GM23338 (cell line): Measurements from ENCODE around the gene ZNF275.

Experiments
- CREB1 ChIP-seq: fragments of 250-450 bp; sonication (Bioruptor Pico); IDR thresholded peaks from 2 replicates; pipeline ENCODE4 v1.5.0; 2020; ENCODE audit warnings: low read depth, mild to moderate bottlenecking, moderate library complexity
- EZH2 ChIP-seq: fragments of 200-600 bp; sonication (generic); IDR thresholded peaks from one replicate; pipeline ENCODE4 v1.8.0; 2017; ENCODE audit warnings: antibody characterized with exemption, mild to moderate bottlenecking, low read depth; ENCODE audit not compliant: unreplicated experiment
- EZH2phosphoT487 ChIP-seq: fragments of 200-600 bp; sonication (generic); IDR thresholded peaks from one replicate; pipeline ENCODE4 v1.8.1; 2018; ENCODE audit warnings: antibody characterized with exemption; ENCODE audit not compliant: unreplicated experiment
- JUNB ChIP-seq: IDR thresholded peaks from one replicate; pipeline ENCODE4 v1.6.1; 2016; ENCODE audit warnings: antibody characterized with exemption; ENCODE audit not compliant: unreplicated experiment
- NANOG ChIP-seq: IDR thresholded peaks from 2 replicates; pipeline ENCODE4 v1.6.1; 2016; ENCODE audit warnings: antibody characterized with exemption, borderline replicate concordance
- POLR2AphosphoS5 ChIP-seq: IDR thresholded peaks from 2 replicates; pipeline ENCODE4 v1.6.1; 2016; ENCODE audit warnings: antibody characterized with exemption, low read depth
- STAT1 ChIP-seq: IDR thresholded peaks from one replicate; pipeline ENCODE4 v1.6.1; 2016; ENCODE audit warnings: antibody characterized with exemption; ENCODE audit not compliant: unreplicated experiment
- ZNF114 ChIP-seq: fragments of 250-450 bp; sonication (Bioruptor Pico); IDR thresholded peaks from 2 replicates; pipeline ENCODE4 v1.5.0; 2020; ENCODE audit warnings: mild to moderate bottlenecking, moderate library complexity
- ZNF331 ChIP-seq: fragments of 250-450 bp; sonication (Bioruptor Pico); IDR thresholded peaks from 2 replicates; pipeline ENCODE4 v1.5.0; 2020; ENCODE audit warnings: low read depth, mild to moderate bottlenecking, moderate library complexity
- TF ChIP-seq, protein P1 (sequence below), 2 experiments: fragments of 200-600 bp in 1 of 2; sonication (generic) in 1 of 2; conservative IDR thresholded peaks; 2 replicates each; pipeline versions ENCODE4 v1.5.1 to v1.6.1; 2016 to 2017; ENCODE audit warnings: antibody characterized with exemption in 2 of 2, low read depth in 2 of 2, mild to moderate bottlenecking in 2 of 2, moderate library complexity in 1 of 2
- TF ChIP-seq, protein P2 (sequence below): IDR thresholded peaks from one replicate; pipeline ENCODE4 v1.6.1; 2018; ENCODE audit warnings: antibody characterized with exemption; ENCODE audit not compliant: unreplicated experiment
- TF ChIP-seq, protein P3 (sequence below): fragments of 250-450 bp; sonication (Bioruptor Pico); IDR thresholded peaks from 2 replicates; pipeline ENCODE4 v1.5.0; 2020; ENCODE audit warnings: mild to moderate bottlenecking, moderate library complexity
- TF ChIP-seq, protein P4 (sequence below): IDR thresholded peaks from 2 replicates; pipeline ENCODE4 v1.6.1; 2016; ENCODE audit warnings: antibody characterized with exemption

DNA sequence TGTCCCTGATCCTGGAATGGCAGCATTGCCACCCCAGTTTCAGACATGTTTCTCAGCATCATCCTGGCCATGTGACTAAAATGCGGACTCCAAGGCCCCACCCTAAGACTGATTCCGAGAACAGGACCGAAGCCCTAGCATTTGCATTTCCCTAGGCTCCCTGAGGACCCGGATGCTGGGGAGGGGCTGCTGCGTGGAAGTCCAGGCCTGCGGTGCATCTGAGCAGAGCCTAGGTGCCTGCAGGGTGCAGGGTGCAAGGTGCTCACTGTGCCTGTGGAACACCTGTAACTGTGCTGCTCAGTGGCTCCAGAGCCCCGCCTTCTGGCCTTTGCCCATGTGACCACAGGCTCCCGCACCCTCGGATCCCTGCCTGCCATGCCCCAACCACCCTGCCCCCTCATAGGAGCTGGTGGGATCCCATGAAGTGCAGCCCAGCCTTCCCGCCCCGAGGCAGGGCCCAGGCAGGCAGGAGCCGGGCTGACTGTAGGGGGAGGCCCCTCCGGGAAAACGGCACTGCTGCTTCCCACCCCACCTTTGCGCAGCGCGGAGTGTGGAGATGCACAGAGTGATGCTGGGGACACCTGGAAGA, 27.3 kb upstream of the ZNF275 start:
- TF ChIP-seq, protein P1, sequence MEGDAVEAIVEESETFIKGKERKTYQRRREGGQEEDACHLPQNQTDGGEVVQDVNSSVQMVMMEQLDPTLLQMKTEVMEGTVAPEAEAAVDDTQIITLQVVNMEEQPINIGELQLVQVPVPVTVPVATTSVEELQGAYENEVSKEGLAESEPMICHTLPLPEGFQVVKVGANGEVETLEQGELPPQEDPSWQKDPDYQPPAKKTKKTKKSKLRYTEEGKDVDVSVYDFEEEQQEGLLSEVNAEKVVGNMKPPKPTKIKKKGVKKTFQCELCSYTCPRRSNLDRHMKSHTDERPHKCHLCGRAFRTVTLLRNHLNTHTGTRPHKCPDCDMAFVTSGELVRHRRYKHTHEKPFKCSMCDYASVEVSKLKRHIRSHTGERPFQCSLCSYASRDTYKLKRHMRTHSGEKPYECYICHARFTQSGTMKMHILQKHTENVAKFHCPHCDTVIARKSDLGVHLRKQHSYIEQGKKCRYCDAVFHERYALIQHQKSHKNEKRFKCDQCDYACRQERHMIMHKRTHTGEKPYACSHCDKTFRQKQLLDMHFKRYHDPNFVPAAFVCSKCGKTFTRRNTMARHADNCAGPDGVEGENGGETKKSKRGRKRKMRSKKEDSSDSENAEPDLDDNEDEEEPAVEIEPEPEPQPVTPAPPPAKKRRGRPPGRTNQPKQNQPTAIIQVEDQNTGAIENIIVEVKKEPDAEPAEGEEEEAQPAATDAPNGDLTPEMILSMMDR (conservative IDR thresholded peaks at IDR 0.05; ENCODE audit: low read depth in 2 of 2) = no peak
- TF ChIP-seq, protein P2, sequence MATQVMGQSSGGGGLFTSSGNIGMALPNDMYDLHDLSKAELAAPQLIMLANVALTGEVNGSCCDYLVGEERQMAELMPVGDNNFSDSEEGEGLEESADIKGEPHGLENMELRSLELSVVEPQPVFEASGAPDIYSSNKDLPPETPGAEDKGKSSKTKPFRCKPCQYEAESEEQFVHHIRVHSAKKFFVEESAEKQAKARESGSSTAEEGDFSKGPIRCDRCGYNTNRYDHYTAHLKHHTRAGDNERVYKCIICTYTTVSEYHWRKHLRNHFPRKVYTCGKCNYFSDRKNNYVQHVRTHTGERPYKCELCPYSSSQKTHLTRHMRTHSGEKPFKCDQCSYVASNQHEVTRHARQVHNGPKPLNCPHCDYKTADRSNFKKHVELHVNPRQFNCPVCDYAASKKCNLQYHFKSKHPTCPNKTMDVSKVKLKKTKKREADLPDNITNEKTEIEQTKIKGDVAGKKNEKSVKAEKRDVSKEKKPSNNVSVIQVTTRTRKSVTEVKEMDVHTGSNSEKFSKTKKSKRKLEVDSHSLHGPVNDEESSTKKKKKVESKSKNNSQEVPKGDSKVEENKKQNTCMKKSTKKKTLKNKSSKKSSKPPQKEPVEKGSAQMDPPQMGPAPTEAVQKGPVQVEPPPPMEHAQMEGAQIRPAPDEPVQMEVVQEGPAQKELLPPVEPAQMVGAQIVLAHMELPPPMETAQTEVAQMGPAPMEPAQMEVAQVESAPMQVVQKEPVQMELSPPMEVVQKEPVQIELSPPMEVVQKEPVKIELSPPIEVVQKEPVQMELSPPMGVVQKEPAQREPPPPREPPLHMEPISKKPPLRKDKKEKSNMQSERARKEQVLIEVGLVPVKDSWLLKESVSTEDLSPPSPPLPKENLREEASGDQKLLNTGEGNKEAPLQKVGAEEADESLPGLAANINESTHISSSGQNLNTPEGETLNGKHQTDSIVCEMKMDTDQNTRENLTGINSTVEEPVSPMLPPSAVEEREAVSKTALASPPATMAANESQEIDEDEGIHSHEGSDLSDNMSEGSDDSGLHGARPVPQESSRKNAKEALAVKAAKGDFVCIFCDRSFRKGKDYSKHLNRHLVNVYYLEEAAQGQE = no peak
- no peak for TF ChIP-seq POLR2AphosphoS5
- no peak for TF ChIP-seq EZH2
- no peak for TF ChIP-seq ZNF114 (CRISPR knock-in tag)
- no peak for TF ChIP-seq EZH2phosphoT487
- TF ChIP-seq JUNB = no peak
- TF ChIP-seq ZNF331 (CRISPR knock-in tag) = no peak
- TF ChIP-seq NANOG = no peak
- no peak for TF ChIP-seq CREB1
- TF ChIP-seq STAT1 = no peak
- TF ChIP-seq, protein P3, sequence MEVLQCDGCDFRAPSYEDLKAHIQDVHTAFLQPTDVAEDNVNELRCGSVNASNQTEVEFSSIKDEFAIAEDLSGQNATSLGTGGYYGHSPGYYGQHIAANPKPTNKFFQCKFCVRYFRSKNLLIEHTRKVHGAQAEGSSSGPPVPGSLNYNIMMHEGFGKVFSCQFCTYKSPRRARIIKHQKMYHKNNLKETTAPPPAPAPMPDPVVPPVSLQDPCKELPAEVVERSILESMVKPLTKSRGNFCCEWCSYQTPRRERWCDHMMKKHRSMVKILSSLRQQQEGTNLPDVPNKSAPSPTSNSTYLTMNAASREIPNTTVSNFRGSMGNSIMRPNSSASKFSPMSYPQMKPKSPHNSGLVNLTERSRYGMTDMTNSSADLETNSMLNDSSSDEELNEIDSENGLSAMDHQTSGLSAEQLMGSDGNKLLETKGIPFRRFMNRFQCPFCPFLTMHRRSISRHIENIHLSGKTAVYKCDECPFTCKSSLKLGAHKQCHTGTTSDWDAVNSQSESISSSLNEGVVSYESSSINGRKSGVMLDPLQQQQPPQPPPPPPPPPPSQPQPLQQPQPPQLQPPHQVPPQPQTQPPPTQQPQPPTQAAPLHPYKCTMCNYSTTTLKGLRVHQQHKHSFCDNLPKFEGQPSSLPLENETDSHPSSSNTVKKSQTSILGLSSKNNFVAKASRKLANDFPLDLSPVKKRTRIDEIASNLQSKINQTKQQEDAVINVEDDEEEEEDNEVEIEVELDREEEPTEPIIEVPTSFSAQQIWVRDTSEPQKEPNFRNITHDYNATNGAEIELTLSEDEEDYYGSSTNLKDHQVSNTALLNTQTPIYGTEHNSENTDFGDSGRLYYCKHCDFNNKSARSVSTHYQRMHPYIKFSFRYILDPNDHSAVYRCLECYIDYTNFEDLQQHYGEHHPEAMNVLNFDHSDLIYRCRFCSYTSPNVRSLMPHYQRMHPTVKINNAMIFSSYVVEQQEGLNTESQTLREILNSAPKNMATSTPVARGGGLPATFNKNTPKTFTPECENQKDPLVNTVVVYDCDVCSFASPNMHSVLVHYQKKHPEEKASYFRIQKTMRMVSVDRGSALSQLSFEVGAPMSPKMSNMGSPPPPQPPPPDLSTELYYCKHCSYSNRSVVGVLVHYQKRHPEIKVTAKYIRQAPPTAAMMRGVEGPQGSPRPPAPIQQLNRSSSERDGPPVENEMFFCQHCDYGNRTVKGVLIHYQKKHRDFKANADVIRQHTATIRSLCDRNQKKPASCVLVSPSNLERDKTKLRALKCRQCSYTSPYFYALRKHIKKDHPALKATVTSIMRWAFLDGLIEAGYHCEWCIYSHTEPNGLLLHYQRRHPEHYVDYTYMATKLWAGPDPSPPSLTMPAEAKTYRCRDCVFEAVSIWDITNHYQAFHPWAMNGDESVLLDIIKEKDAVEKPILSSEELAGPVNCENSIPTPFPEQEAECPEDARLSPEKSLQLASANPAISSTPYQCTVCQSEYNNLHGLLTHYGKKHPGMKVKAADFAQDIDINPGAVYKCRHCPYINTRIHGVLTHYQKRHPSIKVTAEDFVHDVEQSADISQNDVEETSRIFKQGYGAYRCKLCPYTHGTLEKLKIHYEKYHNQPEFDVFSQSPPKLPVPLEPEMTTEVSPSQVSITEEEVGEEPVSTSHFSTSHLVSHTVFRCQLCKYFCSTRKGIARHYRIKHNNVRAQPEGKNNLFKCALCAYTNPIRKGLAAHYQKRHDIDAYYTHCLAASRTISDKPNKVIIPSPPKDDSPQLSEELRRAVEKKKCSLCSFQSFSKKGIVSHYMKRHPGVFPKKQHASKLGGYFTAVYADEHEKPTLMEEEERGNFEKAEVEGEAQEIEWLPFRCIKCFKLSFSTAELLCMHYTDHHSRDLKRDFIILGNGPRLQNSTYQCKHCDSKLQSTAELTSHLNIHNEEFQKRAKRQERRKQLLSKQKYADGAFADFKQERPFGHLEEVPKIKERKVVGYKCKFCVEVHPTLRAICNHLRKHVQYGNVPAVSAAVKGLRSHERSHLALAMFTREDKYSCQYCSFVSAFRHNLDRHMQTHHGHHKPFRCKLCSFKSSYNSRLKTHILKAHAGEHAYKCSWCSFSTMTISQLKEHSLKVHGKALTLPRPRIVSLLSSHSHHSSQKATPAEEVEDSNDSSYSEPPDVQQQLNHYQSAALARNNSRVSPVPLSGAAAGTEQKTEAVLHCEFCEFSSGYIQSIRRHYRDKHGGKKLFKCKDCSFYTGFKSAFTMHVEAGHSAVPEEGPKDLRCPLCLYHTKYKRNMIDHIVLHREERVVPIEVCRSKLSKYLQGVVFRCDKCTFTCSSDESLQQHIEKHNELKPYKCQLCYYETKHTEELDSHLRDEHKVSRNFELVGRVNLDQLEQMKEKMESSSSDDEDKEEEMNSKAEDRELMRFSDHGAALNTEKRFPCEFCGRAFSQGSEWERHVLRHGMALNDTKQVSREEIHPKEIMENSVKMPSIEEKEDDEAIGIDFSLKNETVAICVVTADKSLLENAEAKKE (CRISPR knock-in tag) = no peak
- TF ChIP-seq, protein P4, sequence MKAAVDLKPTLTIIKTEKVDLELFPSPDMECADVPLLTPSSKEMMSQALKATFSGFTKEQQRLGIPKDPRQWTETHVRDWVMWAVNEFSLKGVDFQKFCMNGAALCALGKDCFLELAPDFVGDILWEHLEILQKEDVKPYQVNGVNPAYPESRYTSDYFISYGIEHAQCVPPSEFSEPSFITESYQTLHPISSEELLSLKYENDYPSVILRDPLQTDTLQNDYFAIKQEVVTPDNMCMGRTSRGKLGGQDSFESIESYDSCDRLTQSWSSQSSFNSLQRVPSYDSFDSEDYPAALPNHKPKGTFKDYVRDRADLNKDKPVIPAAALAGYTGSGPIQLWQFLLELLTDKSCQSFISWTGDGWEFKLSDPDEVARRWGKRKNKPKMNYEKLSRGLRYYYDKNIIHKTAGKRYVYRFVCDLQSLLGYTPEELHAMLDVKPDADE = no peak
